Measurements from ENCODE around the gene KAZN. TPM values are rescaled to one million over a fixed set of nuclear protein-coding genes. Genes with fewer than 3 reads are reported as not detected.
A peak's percentile ranks its signal among the peaks of the same experiment; 100 is the strongest.

KAZN gene
- total RNA-seq, 1 experiment from 2014 or later = 1.6 TPM

- no peak for DNase-seq (ENCODE audit: low spot score)
These were observed 225.9 kb downstream of the KAZN start for GRCh38 chr1:14824314-14824915.

- DNase-seq (ENCODE audit: low spot score) = no peak
These were observed 226.9 kb downstream of the KAZN start for GRCh38 chr1:14825396-14825795.

DNA sequence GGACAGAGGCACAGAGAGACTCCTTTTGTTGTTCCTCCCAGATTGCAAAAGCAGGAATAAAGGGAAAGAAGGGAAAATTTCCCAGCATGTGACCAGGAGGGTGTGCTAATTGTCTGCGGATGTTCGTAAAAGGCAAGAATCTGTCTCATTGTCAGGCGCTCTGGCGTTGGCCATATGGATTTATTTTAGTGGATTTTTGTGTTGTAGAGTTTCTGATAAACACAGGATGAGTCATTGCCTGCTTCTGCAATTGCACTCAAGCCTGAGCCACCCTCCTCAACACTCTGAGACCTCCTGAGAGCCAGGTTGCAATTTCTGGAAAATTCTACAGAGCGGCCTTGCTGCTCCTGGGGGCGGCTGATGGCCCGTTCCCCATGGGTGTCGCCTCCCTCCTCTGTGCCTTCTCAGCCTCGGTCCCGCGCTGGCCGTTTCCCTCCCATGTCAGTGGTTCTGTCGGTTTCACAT is 227.7 kb downstream of the KAZN start:
- DNase-seq (ENCODE audit: low spot score) = peak; percentile 82

- no peak for DNase-seq (ENCODE audit: low spot score)
These were observed 228.3 kb downstream of the KAZN start for GRCh38 chr1:14826731-14827326.

DNA sequence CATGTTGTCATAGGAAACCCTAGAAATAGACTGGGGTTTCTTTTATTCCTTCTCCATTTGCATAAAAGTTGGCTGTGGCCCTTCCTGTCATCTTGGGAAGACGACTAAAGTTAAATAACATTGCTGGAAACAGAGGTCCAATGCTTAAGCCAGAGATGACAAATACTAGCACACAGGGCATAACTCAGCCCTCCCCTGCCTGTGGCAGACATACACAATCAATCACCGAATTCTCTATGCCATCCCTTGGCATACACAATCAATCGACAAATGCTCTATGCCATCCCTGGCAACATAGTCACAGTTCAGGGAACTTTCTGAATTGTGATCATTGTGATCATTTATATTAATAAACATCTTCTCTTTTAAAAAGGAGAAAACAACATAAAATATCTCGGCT is 229.4 kb downstream of the KAZN start:
- DNase-seq (ENCODE audit: low spot score) = no peak

- DNase-seq (ENCODE audit: low spot score) = no peak
These were observed 230.2 kb downstream of the KAZN start for GRCh38 chr1:14828665-14829064.

DNA sequence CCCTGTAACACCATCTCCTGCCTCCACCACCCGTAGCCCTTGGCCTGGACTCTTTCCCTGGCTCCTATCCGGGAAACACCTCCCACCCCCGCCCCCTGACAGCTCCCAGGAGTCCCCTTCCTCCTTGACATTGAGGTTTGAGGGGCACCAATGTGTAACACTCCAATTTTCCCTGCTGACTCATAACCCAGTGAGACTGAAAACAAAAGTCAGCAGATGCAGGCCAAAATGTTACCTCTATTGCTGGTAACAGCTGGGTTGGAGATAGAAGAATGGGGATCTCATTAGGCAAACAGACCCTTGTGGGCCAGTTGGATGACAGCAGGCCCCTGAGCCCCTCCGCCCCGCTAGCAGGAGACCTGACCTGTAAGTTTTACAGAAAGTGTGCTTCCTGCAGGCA is 237.2 kb downstream of the KAZN start:
- no peak for DNase-seq (ENCODE audit: low spot score)

- DNase-seq (ENCODE audit: low spot score) = no peak
These were observed 238.1 kb downstream of the KAZN start for GRCh38 chr1:14836426-14837140.

DNA sequence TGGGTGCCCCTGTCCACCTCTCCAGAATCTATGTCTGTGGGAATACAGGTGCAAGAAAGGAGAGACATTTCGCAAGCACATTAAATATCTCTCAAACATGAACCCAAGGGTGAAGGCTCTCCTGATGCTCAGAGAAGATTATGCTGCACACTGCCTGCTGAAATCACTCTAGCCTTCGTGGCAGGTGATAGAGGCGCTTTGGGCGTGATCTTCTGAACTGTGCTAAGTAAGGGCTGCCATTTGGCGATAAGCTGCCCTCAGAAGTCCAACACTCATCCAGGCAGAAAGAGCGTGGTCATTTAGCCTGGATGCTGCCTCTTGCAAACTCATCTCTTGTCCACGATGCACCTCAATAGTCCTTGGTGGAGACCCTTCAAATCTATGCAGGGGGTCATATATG is 241.9 kb downstream of the KAZN start:
- DNase-seq (ENCODE audit: low spot score) = no peak

GRCh38 chr1:14841456-14841855 is 243.0 kb downstream of the KAZN start:
- DNase-seq (ENCODE audit: low spot score) = no peak

DNA sequence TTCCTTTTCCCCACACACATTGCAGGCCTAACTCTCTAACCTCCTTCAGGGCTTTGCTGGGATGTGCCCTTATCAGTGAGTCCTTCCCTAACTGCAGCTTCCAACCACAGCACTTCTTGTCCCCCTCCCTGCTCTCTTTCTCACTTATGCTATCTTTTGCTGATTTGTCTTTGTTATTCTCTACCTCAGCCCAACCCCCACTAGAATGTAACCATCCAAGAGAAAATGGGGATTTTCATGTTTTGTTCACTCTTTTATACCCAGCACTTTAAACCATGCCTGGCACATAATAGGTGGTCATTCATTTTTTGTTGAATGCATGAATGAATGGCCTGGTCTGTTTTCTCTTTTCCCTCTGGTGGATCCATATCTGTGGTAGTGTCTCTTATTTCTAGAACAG is 243.5 kb downstream of the KAZN start:
- DNase-seq (ENCODE audit: low spot score) = no peak

DNA sequence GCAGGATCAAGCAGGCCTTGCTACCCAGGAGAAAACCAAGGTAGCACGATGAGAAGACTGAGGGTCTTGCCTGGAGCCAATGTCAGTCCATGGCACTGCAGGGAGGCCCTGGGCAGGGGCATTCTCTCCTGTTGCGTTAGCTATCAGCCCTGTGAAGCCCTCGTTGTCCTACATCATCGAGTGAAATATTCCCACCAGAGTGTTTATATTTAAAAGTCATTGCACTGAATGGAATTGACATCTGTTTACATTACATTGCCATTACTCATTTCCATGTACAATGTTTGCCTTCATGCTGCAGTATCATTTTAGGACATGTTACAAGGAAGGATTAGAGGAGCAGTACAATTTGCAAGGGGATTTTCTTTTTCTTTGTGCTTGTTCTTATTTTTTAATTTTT is 243.9 kb downstream of the KAZN start:
- peak; percentile 75 for DNase-seq (ENCODE audit: low spot score)

DNA sequence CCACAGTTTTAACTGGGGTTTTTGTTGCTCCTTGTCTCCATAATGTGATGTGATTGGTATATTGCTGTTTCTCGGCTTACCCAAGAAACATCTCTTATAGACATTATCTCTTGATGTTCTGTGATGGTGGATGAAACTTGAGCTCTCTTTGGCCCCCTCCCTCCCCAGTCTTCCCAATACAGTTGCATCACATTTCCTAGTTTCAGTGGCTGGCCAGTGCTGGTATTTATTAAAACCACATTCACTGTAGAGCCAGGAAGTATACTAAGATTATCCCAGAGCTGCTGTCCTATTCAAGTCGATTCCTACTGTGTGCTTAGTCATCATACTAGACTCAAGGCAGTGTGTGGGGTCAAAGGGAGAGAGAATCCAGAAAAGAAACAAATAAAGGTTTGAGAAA is 244.4 kb downstream of the KAZN start:
- peak; percentile 84 for DNase-seq (ENCODE audit: low spot score)

DNA sequence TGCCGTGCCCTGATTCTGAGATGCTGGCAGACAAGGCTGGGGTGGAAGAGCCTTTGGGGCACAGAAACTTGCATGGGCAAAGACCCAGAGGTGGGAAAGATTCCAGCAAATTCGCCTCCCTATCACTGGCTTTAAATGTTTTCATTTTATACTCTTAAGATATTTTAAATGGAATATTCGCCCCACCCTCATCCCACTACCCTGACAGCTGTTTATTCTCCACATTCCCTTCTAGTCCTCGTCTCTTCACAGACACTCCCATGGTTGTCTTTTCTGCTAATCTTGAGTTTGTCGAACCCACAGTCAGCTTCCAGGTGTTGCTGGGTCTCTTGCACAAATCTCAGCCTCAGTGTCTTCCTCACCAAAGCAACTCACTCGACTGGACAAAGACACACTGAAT is 245.0 kb downstream of the KAZN start:
- no peak for DNase-seq (ENCODE audit: low spot score)

GRCh38 chr1:14844356-14844755 is 245.9 kb downstream of the KAZN start:
- DNase-seq (ENCODE audit: low spot score) = no peak

GRCh38 chr1:14844923-14845617 is 246.6 kb downstream of the KAZN start:
- DNase-seq (ENCODE audit: low spot score) = no peak

- DNase-seq (ENCODE audit: low spot score) = no peak
These were observed 247.4 kb downstream of the KAZN start for GRCh38 chr1:14845851-14846250.

DNA sequence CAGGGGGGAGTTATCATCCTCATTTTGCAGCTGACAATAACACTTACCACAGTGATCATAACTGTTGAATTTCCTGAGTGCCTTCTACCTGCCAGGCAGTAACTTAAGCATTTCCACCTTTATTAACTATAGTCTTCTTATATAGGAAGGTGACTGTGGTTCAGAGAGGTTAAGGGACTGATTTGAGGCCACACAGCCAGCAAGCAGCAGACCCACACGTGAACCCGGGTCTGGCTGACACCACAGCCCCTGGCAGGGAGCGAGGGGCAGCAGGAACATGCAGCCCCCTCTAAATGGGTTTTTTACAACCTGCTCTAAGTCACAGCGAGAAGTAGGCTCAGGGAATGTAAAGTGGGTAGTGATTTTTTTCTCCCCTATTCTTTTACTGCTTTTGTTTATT is 248.2 kb downstream of the KAZN start:
- DNase-seq (ENCODE audit: low spot score) = no peak

GRCh38 chr1:14848203-14848602 is 249.7 kb downstream of the KAZN start:
- DNase-seq (ENCODE audit: low spot score) = no peak

DNA sequence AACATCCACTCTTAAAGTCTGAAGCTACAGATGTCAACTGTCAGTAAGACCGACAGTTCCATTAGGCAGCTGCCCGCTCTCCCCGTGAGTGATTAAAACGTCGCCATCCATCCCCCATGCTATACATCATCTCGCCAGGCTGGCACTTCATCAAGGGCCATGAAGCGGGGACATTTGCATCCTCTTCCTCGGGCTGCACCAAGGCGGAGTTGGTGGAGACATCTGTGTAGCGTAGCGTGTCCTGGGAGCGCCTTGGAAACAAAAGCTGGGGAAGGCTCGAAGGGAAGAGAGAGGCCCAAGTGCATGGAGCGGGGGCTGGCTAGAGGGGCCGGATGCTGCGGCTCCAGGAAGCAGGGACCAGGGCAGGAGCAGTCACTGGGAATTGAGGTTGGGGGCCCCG is 250.1 kb downstream of the KAZN start:
- no peak for DNase-seq (ENCODE audit: low spot score)

GRCh38 chr1:14849038-14849437 is 250.6 kb downstream of the KAZN start:
- DNase-seq (ENCODE audit: low spot score) = no peak

GRCh38 chr1:14850563-14850962 is 252.1 kb downstream of the KAZN start:
- no peak for DNase-seq (ENCODE audit: low spot score)

DNA sequence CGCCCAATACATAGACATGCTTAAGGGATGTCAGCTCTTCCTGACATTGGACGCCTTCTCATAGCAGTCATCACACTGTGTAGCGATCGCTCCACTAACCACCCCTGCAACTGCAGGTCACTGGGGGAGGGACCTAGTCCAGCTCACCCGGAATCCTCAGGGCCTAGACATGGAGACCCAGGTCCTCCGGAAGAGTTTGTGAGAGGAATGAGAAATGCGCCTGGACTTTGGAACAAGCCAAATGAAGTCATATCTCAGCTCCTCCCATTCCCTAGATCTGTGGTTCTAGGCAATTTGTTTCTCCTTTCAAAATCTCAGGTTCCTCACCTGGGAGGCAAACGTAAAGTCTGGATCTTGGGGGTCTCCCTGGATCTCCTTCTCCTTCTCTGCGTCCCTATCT is 253.3 kb downstream of the KAZN start:
- DNase-seq (ENCODE audit: low spot score) = no peak

All from H4 (cell line).